Measurements from ENCODE around the gene OTOP2.
"Not testable (repeated sequence)": the region's sequence is repeated elsewhere in the genome, so short reads cannot be mapped to it uniquely, and the experiment has no call there.

The OTOP2 gene

DNA sequence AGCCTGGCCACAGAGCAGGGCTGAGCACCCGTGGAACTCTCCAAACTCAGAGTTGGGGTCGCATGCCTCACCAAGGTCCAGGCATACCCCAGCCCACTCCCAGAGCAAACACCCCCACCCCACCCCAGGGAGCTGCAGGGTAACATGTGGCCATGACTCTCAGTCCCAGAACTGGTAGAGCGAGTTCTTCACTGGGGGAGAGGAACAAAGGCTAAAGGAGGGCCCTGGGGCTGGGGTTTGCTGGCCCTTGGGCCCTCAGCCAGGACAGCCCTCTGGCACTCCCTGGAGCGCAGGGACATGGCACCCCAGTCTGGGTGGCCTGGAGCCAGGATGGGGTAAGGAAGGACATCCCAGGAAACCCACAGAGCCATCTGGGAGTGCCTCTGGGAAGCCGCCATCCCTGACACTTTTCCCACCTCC lies 44.3 kb downstream of the OTOP2 start:
- no peak for TF ChIP-seq ZNF384 (IDR thresholded peaks at IDR 0.05)
- TF ChIP-seq CTBP1 (IDR thresholded peaks at IDR 0.05; ENCODE audit: borderline replicate concordance), result no peak
- no peak for TF ChIP-seq TARDBP (IDR thresholded peaks at IDR 0.05)
- no peak for TF ChIP-seq HDGF (IDR thresholded peaks at IDR 0.05; ENCODE audit: borderline replicate concordance)
- no peak for TF ChIP-seq SUZ12 (IDR thresholded peaks at IDR 0.05)
- TF ChIP-seq LEF1 (IDR thresholded peaks at IDR 0.05; ENCODE audit: borderline replicate concordance), result no peak
- TF ChIP-seq NFRKB (IDR thresholded peaks at IDR 0.05), result no peak
- ChIA-PET POLR2A (interaction anchor here (1.2 to 2.9 kb wide), 3 partner anchors 14 to 44 kb away, joined by 4 to 10 read pairs (median 9); partner anchors contain the start of genes CDR2L and MRPL58), CTCF (interaction anchor here (1.0 kb wide), 1 partner anchor 10 kb away, joined by 4 read pairs; no protein-coding TSS in a partner anchor)
- no peak for DNase-seq (ENCODE audit: extremely low spot score)

DNA sequence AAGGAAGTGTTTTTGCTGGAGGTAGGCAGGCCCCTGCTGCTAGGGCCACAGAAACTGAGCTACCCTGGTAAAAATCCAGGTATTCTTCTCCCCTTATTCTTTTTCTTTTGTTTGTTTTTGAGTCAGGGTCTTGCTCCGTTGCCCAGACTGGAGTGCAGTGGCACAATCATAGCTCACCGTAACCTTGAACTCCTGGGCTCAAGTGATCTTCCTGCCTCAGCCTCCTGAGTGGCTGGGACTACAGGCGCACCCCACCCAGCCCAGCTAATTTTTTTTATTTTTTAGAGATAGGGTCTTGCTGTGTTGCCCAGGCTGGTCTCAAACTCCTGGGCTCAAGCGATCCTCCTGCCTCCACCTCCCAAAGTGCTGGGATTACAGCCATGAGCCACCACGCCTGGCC lies 45.4 kb downstream of the OTOP2 start:
- CTCF ChIA-PET; DNase-seq (ENCODE audit: extremely low spot score): not testable (repeated sequence)
- POLR2A ChIA-PET, result interaction anchor here (2.8 to 2.9 kb wide), 2 partner anchors 18 to 43 kb away, joined by 9 to 10 read pairs; partner anchors contain the start of genes CDR2L and MRPL58

DNA sequence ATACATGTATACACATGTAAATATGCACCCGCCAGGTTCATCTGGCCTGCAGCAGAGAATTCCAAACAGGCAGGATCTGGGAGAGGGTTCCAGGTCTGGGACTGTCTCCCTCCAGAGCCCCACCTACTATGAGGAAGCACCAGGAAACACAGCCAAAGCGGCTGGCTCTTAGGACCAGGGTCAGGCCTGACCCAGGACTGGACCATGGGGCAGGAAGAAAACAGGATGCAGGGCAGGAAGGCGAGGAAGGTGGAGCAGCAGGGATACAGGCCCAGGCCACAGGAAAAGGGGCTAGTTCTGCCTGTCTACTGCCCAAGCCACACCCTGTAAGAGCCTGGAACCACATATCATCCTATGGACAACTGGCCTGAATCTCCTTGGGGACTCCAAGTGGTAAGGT lies 46.3 kb downstream of the OTOP2 start:
- no peak for DNase-seq (ENCODE audit: extremely low spot score)
- TF ChIP-seq ARNT (IDR thresholded peaks at IDR 0.05), result no peak
- TF ChIP-seq TARDBP (IDR thresholded peaks at IDR 0.05), result no peak
- no peak for TF ChIP-seq FOXK2 (IDR thresholded peaks at IDR 0.05)
- TF ChIP-seq ELF4 (IDR thresholded peaks at IDR 0.05), result no peak
- TF ChIP-seq FOXM1 (IDR thresholded peaks at IDR 0.05; ENCODE audit: borderline replicate concordance), result no peak
- CTCF ChIA-PET, result interaction anchor here (1.2 to 4.9 kb wide), 2 partner anchors 9 to 12 kb away, joined by 4 to 40 read pairs; no protein-coding TSS in a partner anchor
- POLR2A ChIA-PET, result interaction anchor here (0.9 to 4.9 kb wide), 5 partner anchors 8 to 97 kb away, joined by 3 to 60 read pairs (median 15); partner anchors contain the start of genes CDR2L, FDXR and MRPL58

DNA sequence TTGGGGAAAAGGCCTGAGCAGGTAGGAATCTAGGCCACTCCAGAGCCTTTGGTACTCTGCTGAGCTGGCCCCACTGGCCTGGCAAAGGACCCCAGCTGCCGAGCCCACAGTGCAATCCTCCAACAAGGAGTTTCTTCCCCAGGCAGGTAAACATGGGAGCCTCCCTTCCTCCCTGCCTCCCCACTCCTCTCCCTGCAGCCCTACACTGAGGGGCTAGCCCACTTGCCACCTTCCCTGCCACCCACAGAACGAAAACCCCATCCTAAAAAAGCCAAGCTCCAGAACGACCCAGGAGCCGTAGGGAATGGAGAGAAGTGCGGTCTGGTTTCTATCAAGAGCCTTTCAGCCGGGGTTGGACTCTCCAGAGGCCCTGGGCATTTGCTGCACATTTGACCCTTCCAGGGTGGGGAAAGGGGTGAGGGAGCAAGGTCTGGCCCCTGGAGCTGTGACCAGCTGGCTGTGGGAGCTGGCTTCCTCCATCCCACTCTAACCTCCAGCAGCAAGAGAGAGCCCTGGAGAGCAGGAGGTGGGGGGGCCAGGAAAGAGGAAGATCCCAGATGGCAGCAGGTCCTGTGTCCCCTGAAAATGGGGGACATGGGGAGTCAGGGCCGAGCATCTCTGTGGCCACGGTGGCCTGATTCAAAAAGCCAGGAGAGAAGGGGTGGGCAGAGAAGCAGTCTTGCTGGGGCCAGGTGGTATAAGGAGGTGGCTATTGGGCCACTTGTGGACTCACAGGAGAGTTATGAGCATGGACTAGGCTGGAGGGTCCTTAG lies 47.2 kb downstream of the OTOP2 start:
- ChIA-PET POLR2A (interaction anchor here (0.9 to 4.9 kb wide), 8 partner anchors 9 to 119 kb away, joined by 3 to 60 read pairs (median 10); partner anchors contain the start of genes CDR2L, FDXR, MRPL58 and USH1G), CTCF (interaction anchor here (1.2 to 4.9 kb wide), 2 partner anchors 10 to 13 kb away, joined by 4 to 40 read pairs; no protein-coding TSS in a partner anchor)
- TF ChIP-seq, protein P1, sequence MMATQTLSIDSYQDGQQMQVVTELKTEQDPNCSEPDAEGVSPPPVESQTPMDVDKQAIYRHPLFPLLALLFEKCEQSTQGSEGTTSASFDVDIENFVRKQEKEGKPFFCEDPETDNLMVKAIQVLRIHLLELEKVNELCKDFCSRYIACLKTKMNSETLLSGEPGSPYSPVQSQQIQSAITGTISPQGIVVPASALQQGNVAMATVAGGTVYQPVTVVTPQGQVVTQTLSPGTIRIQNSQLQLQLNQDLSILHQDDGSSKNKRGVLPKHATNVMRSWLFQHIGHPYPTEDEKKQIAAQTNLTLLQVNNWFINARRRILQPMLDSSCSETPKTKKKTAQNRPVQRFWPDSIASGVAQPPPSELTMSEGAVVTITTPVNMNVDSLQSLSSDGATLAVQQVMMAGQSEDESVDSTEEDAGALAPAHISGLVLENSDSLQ (IDR thresholded peaks at IDR 0.05), result no peak
- no peak for TF ChIP-seq TARDBP (IDR thresholded peaks at IDR 0.05)
- no peak for TF ChIP-seq L3MBTL2 (conservative IDR thresholded peaks at IDR 0.05)
- TF ChIP-seq LEF1 (IDR thresholded peaks at IDR 0.05; ENCODE audit: borderline replicate concordance), result no peak
- no peak for TF ChIP-seq ZNF384 (IDR thresholded peaks at IDR 0.05)
- TF ChIP-seq SUZ12 (IDR thresholded peaks at IDR 0.05), result no peak
- no peak for TF ChIP-seq NFRKB (IDR thresholded peaks at IDR 0.05)
- TF ChIP-seq BHLHE40 (IDR thresholded peaks at IDR 0.05; ENCODE audit: borderline replicate concordance), result no peak
- TF ChIP-seq SP1 (IDR thresholded peaks at IDR 0.05), result no peak
- TF ChIP-seq HDGF (IDR thresholded peaks at IDR 0.05; ENCODE audit: borderline replicate concordance), result no peak
- no peak for TF ChIP-seq CTBP1 (IDR thresholded peaks at IDR 0.05; ENCODE audit: borderline replicate concordance)
- no peak for TF ChIP-seq FOXM1 (IDR thresholded peaks at IDR 0.05; ENCODE audit: borderline replicate concordance)
- no peak for TF ChIP-seq ARNT (IDR thresholded peaks at IDR 0.05)
- no peak for TF ChIP-seq FOXA1 (IDR thresholded peaks at IDR 0.05)
- TF ChIP-seq ELF4 (IDR thresholded peaks at IDR 0.05), result no peak
- no peak for TF ChIP-seq FOXK2 (IDR thresholded peaks at IDR 0.05)
- DNase-seq (ENCODE audit: extremely low spot score), result no peak

DNA sequence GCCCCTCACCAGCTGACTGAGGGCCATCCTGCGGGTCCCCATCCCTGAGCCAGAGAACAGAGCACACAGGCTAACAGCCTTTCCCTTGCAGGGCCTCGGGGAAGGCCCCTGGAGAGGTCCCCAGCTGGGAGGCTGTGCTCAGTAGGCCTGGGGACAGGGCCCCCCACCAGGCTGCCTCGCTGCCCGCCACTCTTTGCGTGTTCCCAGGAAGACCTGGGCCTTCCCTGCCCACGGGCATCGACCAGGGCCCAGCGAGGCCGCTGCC lies 47.7 kb downstream of the OTOP2 start:
- ChIA-PET CTCF (interaction anchor here (1.2 to 4.9 kb wide), 2 partner anchors 10 to 14 kb away, joined by 4 to 40 read pairs; no protein-coding TSS in a partner anchor), POLR2A (interaction anchor here (1.2 to 4.9 kb wide), 9 partner anchors 12 to 234 kb away, joined by 3 to 60 read pairs (median 6); partner anchors contain the start of genes CDR2L, FDXR, MRPL58 and NUP85)
- no peak for DNase-seq (ENCODE audit: extremely low spot score)
- TF ChIP-seq FOXK2 (IDR thresholded peaks at IDR 0.05) (no peak), CTBP1 (IDR thresholded peaks at IDR 0.05; ENCODE audit: borderline replicate concordance) (no peak), SUZ12 (IDR thresholded peaks at IDR 0.05) (no peak), FOXA1 (IDR thresholded peaks at IDR 0.05) (no peak), HDGF (IDR thresholded peaks at IDR 0.05; ENCODE audit: borderline replicate concordance) (no peak), TARDBP (IDR thresholded peaks at IDR 0.05) (no peak), SP1 (IDR thresholded peaks at IDR 0.05) (no peak), ZNF384 (IDR thresholded peaks at IDR 0.05) (no peak)

DNA sequence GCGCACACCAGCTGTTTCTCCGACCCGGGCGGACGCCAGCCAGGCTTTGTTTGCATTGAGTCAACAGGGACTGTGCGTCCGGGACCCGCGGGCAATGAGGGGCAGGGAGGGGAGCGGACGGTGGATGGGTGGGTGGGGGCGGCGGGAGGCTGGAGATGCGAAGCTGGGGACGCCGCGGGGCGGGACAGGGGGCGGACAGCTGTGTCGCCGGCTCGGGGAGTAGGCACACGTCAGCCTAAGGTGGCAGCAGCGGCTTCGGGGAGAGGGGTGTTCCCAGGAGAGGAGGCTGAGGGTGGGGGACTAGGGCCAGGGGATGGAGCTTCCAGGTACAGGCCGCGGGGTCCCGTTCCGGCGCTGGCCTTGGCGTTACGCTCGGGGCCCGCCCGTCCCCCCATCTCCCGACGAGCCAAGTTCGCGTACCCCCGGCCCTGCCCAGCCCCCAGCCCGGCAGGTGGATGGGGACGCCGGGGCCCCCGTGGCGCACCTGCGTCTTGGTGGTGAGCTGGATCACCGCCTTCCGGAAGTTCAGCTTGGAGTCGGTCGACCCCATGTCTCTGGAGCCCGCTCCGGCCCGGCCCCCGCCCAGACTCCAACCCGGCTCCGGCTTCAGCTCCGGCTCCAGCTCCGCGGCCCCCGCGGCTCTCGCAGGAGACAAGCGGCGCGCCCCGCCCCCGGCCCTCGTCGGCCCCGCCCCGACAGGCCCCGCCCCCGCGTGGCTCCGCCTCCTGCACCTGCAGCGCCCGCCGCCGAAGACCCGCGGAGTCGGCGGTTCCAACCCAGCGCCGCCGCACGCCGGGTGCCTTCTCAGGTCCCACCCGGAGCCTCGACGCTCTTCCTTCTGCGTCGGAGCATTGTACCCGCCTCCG lies 48.3 kb downstream of the OTOP2 start, which contains the start of gene HID1:
TSS of gene HID1 (minus strand) at position 653 of the 866 bp plus-strand sequence. CDS start at position 550, 103 bp downstream.
- ChIA-PET CTCF (interaction anchor here (1.1 to 4.9 kb wide), 4 partner anchors 9 to 16 kb away, joined by 5 to 40 read pairs (median 8); partner anchors contain the start of gene CDR2L), POLR2A (interaction anchor here (0.7 to 4.9 kb wide), 15 partner anchors 10 to 298 kb away, joined by 3 to 60 read pairs (median 5); partner anchors contain the start of genes ARMC7, CDR2L, FDXR and MIF4GD)
- peak; percentile 93 for DNase-seq (ENCODE audit: extremely low spot score)
- TF ChIP-seq BHLHE40 (IDR thresholded peaks at IDR 0.05; ENCODE audit: borderline replicate concordance) (no peak), HDGF (IDR thresholded peaks at IDR 0.05; ENCODE audit: borderline replicate concordance) (no peak), FOXK2 (IDR thresholded peaks at IDR 0.05) (no peak), FOXA1 (IDR thresholded peaks at IDR 0.05) (no peak)

DNA sequence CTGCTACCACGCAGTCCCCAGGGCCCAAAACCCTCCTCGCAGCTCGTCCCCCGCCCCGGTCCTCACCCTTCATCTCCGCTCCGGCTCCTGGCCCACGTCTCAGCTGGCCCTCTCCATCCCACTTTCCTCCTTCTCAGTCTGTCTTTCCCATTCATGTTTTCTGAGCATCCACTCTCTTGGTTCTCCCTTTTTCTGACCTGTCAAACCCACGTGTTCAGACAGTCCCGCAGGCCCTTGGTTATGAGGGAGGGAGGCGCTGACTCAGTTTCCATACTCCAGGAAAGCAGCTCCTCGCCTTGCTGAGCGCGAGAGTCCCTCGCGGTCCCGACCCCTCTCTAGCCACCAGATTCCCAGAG lies 48.9 kb downstream of the OTOP2 start:
- ChIA-PET CTCF (interaction anchor here (1.1 to 4.9 kb wide), 4 partner anchors 9 to 15 kb away, joined by 5 to 40 read pairs (median 8); partner anchors contain the start of gene CDR2L), POLR2A (interaction anchor here (0.7 to 4.9 kb wide), 12 partner anchors 10 to 298 kb away, joined by 3 to 60 read pairs (median 6); partner anchors contain the start of genes ARMC7, CDR2L, FDXR and MIF4GD)
- no peak for DNase-seq (ENCODE audit: extremely low spot score)
- peak; percentile 56 for TF ChIP-seq L3MBTL2 (conservative IDR thresholded peaks at IDR 0.05)
- TF ChIP-seq, protein P1 (IDR thresholded peaks at IDR 0.05), result no peak
